AG04450 (cell line): ENCODE data around the gene ST8SIA5. TPM values are rescaled to one million over a fixed set of nuclear protein-coding genes. Genes with fewer than 3 reads are reported as not detected.

Experiments used
- CTCF ChIA-PET: fragments of 300-600, 350-600 bp; formaldehyde crosslinking; extraction: SDS; loops from one replicate; lab custom pipeline; 2022; ENCODE audit warnings: antibody characterized with exemption, inconsistent platforms; lab: Charles Lee
- POLR2A ChIA-PET: fragments of 350-600 bp; formaldehyde crosslinking; extraction: SDS; loops from one replicate; lab custom pipeline; 2021; ENCODE audit warnings: antibody characterized with exemption, inconsistent platforms; lab: Yijun Ruan, JAX
- DNase-seq: peaks from one replicate; pipeline ENCODE4 v3.0.0-alpha.2; 2011; ENCODE audit warnings: low read depth, low spot score
- H3K27ac ChIP-seq: one replicate; pipeline ENCODE4 v1.5.1; 2012; ENCODE audit warnings: low read depth, low read length, control low read depth
- H3K27me3 ChIP-seq: one replicate; pipeline ENCODE4 v1.6.0; 2012; ENCODE audit warnings: low read length; ENCODE audit not compliant: control insufficient read depth, insufficient read depth
- H3K4me3 ChIP-seq: 2 replicates; pipeline ENCODE4 v1.5.1; 2011; ENCODE audit warnings: mild to moderate bottlenecking, low read depth, low read length, control low read depth
- H3K9me3 ChIP-seq: 2 replicates; pipeline ENCODE4 v1.5.1; 2012; ENCODE audit warnings: low read length; ENCODE audit not compliant: control insufficient read depth, insufficient read depth
- CTCF ChIP-seq: IDR thresholded peaks from 2 replicates; pipeline ENCODE4 v1.5.1; 2011; ENCODE audit warnings: low read depth, low read length, control low read depth, inconsistent platforms
- polyA plus RNA-seq: library from polyadenylated mRNA; depleted of rRNA; stranded (reverse); fragments of >200 nt; gene quantifications from 2 replicates; pipeline ENCODE4 v1.2.3, GENCODE V29; 2011

ST8SIA5 gene
- polyA plus RNA-seq, 1 experiment: not detected

GRCh38 chr18:46721331-46721730, 35.5 kb downstream of the ST8SIA5 start:
- ChIA-PET CTCF (no interaction called here), POLR2A (no interaction called here)
- no peak overlapping the region for H3K27ac ChIP-seq
- no peak for DNase-seq
- H3K27me3 ChIP-seq: no peaks in the 10 kb centered on the region
- no peak for TF ChIP-seq CTCF
- H3K4me3 ChIP-seq: no peak overlapping the region
- H3K9me3 ChIP-seq: no peaks in the 10 kb centered on the region

- Histone ChIP-seq H3K27me3 (no peaks in the 10 kb centered on the region), H3K9me3 (no peaks in the 10 kb centered on the region), H3K27ac (no peak overlapping the region), H3K4me3 (no peak overlapping the region)
- DNase-seq: no peak
- CTCF ChIA-PET: no interaction called here
- POLR2A ChIA-PET: no interaction called here
- no peak for TF ChIP-seq CTCF
Observed at GRCh38 chr18:46720521-46720920, 36.3 kb downstream of the ST8SIA5 start.

GRCh38 chr18:46720092-46720491, 36.8 kb downstream of the ST8SIA5 start:
- DNase-seq: no peak
- Histone ChIP-seq H3K27ac (no peak overlapping the region), H3K9me3 (no peaks in the 10 kb centered on the region), H3K4me3 (no peak overlapping the region), H3K27me3 (no peaks in the 10 kb centered on the region)
- CTCF ChIA-PET: no interaction called here
- no peak for TF ChIP-seq CTCF
- POLR2A ChIA-PET: no interaction called here

GRCh38 chr18:46719388-46719787, 37.5 kb downstream of the ST8SIA5 start:
- H3K27me3 ChIP-seq: no peaks in the 10 kb centered on the region
- no peak for DNase-seq
- TF ChIP-seq CTCF: no peak
- H3K4me3 ChIP-seq: no peak overlapping the region
- POLR2A ChIA-PET: no interaction called here
- CTCF ChIA-PET: no interaction called here
- H3K9me3 ChIP-seq: no peaks in the 10 kb centered on the region
- H3K27ac ChIP-seq: no peak overlapping the region

GRCh38 chr18:46718501-46719341, 38.1 kb downstream of the ST8SIA5 start:
- TF ChIP-seq CTCF: no peak
- no peak overlapping the region for H3K4me3 ChIP-seq
- no peaks in the 10 kb centered on the region for H3K27me3 ChIP-seq
- no peak for DNase-seq
- ChIA-PET CTCF (no interaction called here), POLR2A (no interaction called here)
- no peak overlapping the region for H3K27ac ChIP-seq
- no peaks in the 10 kb centered on the region for H3K9me3 ChIP-seq
